ENCODE results near the gene RASGEF1B. TPM values are rescaled to one million over a fixed set of nuclear protein-coding genes. Genes with fewer than 3 reads are reported as not detected.
"Not testable (repeated sequence)": the region's sequence is repeated elsewhere in the genome, so short reads cannot be mapped to it uniquely, and the experiment has no call there.

The RASGEF1B gene
- total RNA-seq, 2 experiments from 2014 or later, result 4.4 to 4.6 TPM

GRCh38 chr4:81494031-81494431 is 22.3 kb upstream of the RASGEF1B start:
- POLR2A ChIA-PET, result no interaction called here
- Mint-ChIP-seq H3K4me1 (ENCODE audit: low read depth) (peaks cover 47% of the 10 kb centered on the region), H3K27ac (peak overlapping the region; percentile 64), H3K9me3 (peaks cover 14% of the 10 kb centered on the region), H3K4me3 (no peak overlapping the region), H3K27me3 (no peaks in the 10 kb centered on the region), H3K36me3 (peaks cover 9% of the 10 kb centered on the region)
- intact Hi-C loops (cut with micrococcal nuclease), result loop anchor here (2.0 to 10.0 kb wide), 3 partner anchors 95 to 1419 kb away; partner anchors contain the start of genes ANTXR2 and THAP9
- DNase-seq, result no peak
- CTCF ChIA-PET, result interaction anchor here (1.0 to 1.2 kb wide), 2 partner anchors 22 to 27 kb away, joined by 3 read pairs; partner anchors contain the start of gene RASGEF1B

- intact Hi-C loops (cut with micrococcal nuclease), result loop anchor here (1.0 to 10.0 kb wide), 4 partner anchors 20 to 1418 kb away; partner anchors contain the start of genes ANTXR2 and THAP9
- peaks cover 14% of the 10 kb centered on the region for H3K9me3 Mint-ChIP-seq
- H3K27ac Mint-ChIP-seq, result no peak overlapping the region
- H3K27me3 Mint-ChIP-seq, result no peaks in the 10 kb centered on the region
- CTCF ChIA-PET, result interaction anchor here (1.2 to 1.7 kb wide), 2 partner anchors 13 to 22 kb away, joined by 3 to 13 read pairs; partner anchors contain the start of gene RASGEF1B
- no peak for DNase-seq
- H3K4me3 Mint-ChIP-seq, result no peak overlapping the region
- H3K4me1 Mint-ChIP-seq (ENCODE audit: low read depth), result peaks cover 49% of the 10 kb centered on the region
- peaks cover 9% of the 10 kb centered on the region for H3K36me3 Mint-ChIP-seq
- POLR2A ChIA-PET, result interaction anchor here (0.9 kb wide), 1 partner anchor 21 kb away, joined by 4 read pairs; the partner anchor contains the start of gene RASGEF1B
Measured at GRCh38 chr4:81492606-81493230, 21.0 kb upstream of the RASGEF1B start.

- DNase-seq, result no peak
- peak overlapping the region; percentile 36 for H3K4me3 Mint-ChIP-seq
- CTCF ChIA-PET, result interaction anchor here (1.2 to 1.7 kb wide), 2 partner anchors 13 to 21 kb away, joined by 3 to 13 read pairs; partner anchors contain the start of gene RASGEF1B
- no peaks in the 10 kb centered on the region for H3K27me3 Mint-ChIP-seq
- H3K4me1 Mint-ChIP-seq (ENCODE audit: low read depth), result peaks cover 49% of the 10 kb centered on the region
- POLR2A ChIA-PET, result interaction anchor here (0.9 kb wide), 1 partner anchor 20 kb away, joined by 4 read pairs; the partner anchor contains the start of gene RASGEF1B
- intact Hi-C loops (cut with micrococcal nuclease), result loop anchor here (1.0 to 10.0 kb wide), 4 partner anchors 20 to 1417 kb away; partner anchors contain the start of genes ANTXR2 and THAP9
- peak overlapping the region; percentile 70 for H3K27ac Mint-ChIP-seq
- H3K9me3 Mint-ChIP-seq, result peaks cover 14% of the 10 kb centered on the region
- H3K36me3 Mint-ChIP-seq, result peaks cover 9% of the 10 kb centered on the region
Measured at GRCh38 chr4:81491943-81492342, 20.2 kb upstream of the RASGEF1B start.

- CTCF ChIA-PET, result interaction anchor here (2.3 kb wide), 1 partner anchor 19 kb away, joined by 13 read pairs; the partner anchor contains the start of gene RASGEF1B
- Mint-ChIP-seq H3K36me3 (peaks cover 9% of the 10 kb centered on the region), H3K4me1 (ENCODE audit: low read depth) (peaks cover 47% of the 10 kb centered on the region), H3K27ac (no peak overlapping the region), H3K4me3 (no peak overlapping the region), H3K9me3 (peaks cover 14% of the 10 kb centered on the region), H3K27me3 (no peaks in the 10 kb centered on the region)
- POLR2A ChIA-PET, result no interaction called here
- intact Hi-C loops (cut with micrococcal nuclease), result loop anchor here (10.0 kb wide), 2 partner anchors 1414 to 1416 kb away; partner anchors contain the start of genes ANTXR2 and THAP9
- DNase-seq, result no peak
Measured at GRCh38 chr4:81490403-81491160, 18.9 kb upstream of the RASGEF1B start.

- Mint-ChIP-seq H3K4me3 (no peak overlapping the region), H3K9me3 (peaks cover 8% of the 10 kb centered on the region), H3K4me1 (ENCODE audit: low read depth) (peaks cover 14% of the 10 kb centered on the region), H3K27ac (no peak overlapping the region), H3K27me3 (no peaks in the 10 kb centered on the region), H3K36me3 (peaks cover 5% of the 10 kb centered on the region)
- no peak for DNase-seq
- intact Hi-C loops (cut with micrococcal nuclease), result no loop called here
- ChIA-PET POLR2A (no interaction called here), CTCF (no interaction called here)
Measured at GRCh38 chr4:81486502-81486901, 14.8 kb upstream of the RASGEF1B start.

GRCh38 chr4:81485310-81485980 is 13.7 kb upstream of the RASGEF1B start:
- ChIA-PET CTCF (interaction anchor here (1.9 kb wide), 1 partner anchor 14 kb away, joined by 7 read pairs; the partner anchor contains the start of gene RASGEF1B), POLR2A (no interaction called here)
- no peaks in the 10 kb centered on the region for H3K36me3 Mint-ChIP-seq
- no peak overlapping the region for H3K4me3 Mint-ChIP-seq
- H3K27me3 Mint-ChIP-seq, result no peaks in the 10 kb centered on the region
- intact Hi-C loops (cut with micrococcal nuclease), result no loop called here
- H3K9me3 Mint-ChIP-seq, result peaks cover 2% of the 10 kb centered on the region
- DNase-seq, result no peak
- no peak overlapping the region for H3K27ac Mint-ChIP-seq
- H3K4me1 Mint-ChIP-seq (ENCODE audit: low read depth), result peaks cover 9% of the 10 kb centered on the region

- Mint-ChIP-seq H3K9me3 (no peaks in the 10 kb centered on the region), H3K4me1 (ENCODE audit: low read depth) (no peaks in the 10 kb centered on the region), H3K27me3 (peaks cover 1% of the 10 kb centered on the region), H3K27ac (no peak overlapping the region), H3K4me3 (no peak overlapping the region), H3K36me3 (no peaks in the 10 kb centered on the region)
- POLR2A ChIA-PET, result no interaction called here
- DNase-seq, result no peak
- intact Hi-C loops (cut with micrococcal nuclease), result no loop called here
- CTCF ChIA-PET, result no interaction called here
Measured at GRCh38 chr4:81482326-81482725, 10.6 kb upstream of the RASGEF1B start.

GRCh38 chr4:81481151-81481550 is 9.4 kb upstream of the RASGEF1B start:
- POLR2A ChIA-PET, result no interaction called here
- CTCF ChIA-PET, result no interaction called here
- Mint-ChIP-seq H3K27ac (no peak overlapping the region), H3K27me3 (peaks cover 1% of the 10 kb centered on the region), H3K9me3 (no peaks in the 10 kb centered on the region), H3K36me3 (no peaks in the 10 kb centered on the region), H3K4me3 (no peak overlapping the region), H3K4me1 (ENCODE audit: low read depth) (no peaks in the 10 kb centered on the region)
- no peak for DNase-seq
- intact Hi-C loops (cut with micrococcal nuclease), result no loop called here

- POLR2A ChIA-PET; DNase-seq; H3K4me3 Mint-ChIP-seq; H3K9me3 Mint-ChIP-seq; H3K4me1 Mint-ChIP-seq (ENCODE audit: low read depth); H3K27me3 Mint-ChIP-seq; intact Hi-C loops (cut with micrococcal nuclease); H3K36me3 Mint-ChIP-seq; H3K27ac Mint-ChIP-seq: not testable (repeated sequence)
- CTCF ChIA-PET, result interaction anchor here (1.4 kb wide), 1 partner anchor 12 kb away, joined by 5 read pairs; no protein-coding TSS in a partner anchor
Measured at GRCh38 chr4:81479573-81479972, 7.9 kb upstream of the RASGEF1B start.

GRCh38 chr4:81473331-81474265 is 1.9 kb upstream of the RASGEF1B start:
- H3K27me3 Mint-ChIP-seq, DNase-seq, H3K4me3 Mint-ChIP-seq, POLR2A ChIA-PET, H3K27ac Mint-ChIP-seq, H3K36me3 Mint-ChIP-seq, H3K9me3 Mint-ChIP-seq: not testable (repeated sequence)
- intact Hi-C loops (cut with micrococcal nuclease), result loop anchor here (2.0 to 5.0 kb wide), 3 partner anchors 179 to 354 kb away; no protein-coding TSS in a partner anchor
- peaks cover 25% of the 10 kb centered on the region for H3K4me1 Mint-ChIP-seq (ENCODE audit: low read depth)
- CTCF ChIA-PET, result interaction anchor here (1.5 kb wide), 1 partner anchor 251 kb away, joined by 6 read pairs; no protein-coding TSS in a partner anchor

All from activated CD4-positive, alpha-beta memory T cell treated with anti-CD3 and anti-CD28 coated beads for 36 hours (primary cell).